HG03457 (cell line): ENCODE data around the gene MRPL41.
"Not testable (repeated sequence)": the region's sequence is repeated elsewhere in the genome, so short reads cannot be mapped to it uniquely, and the experiment has no call there.

ENCODE experiments used
- ATAC-seq: cut with Tn5 transposase; IDR thresholded peaks from one replicate; pipeline ENCODE4 v1.9.1; 2021; ENCODE audit warnings: moderate number of reproducible peaks; ENCODE audit not compliant: unreplicated experiment

Gene MRPL41

GRCh38 chr9:137581361-137582285 lies 29.9 kb downstream of the MRPL41 start:
- ATAC-seq, result no peak

GRCh38 chr9:137582286-137582860 lies 30.7 kb downstream of the MRPL41 start:
- no peak for ATAC-seq

- no peak for ATAC-seq
Measured at GRCh38 chr9:137583347-137583746, 31.7 kb downstream of the MRPL41 start.

- ATAC-seq, result no peak
Measured at GRCh38 chr9:137583957-137584356, 32.3 kb downstream of the MRPL41 start.

- ATAC-seq, result no peak
Measured at GRCh38 chr9:137586854-137587253, 35.2 kb downstream of the MRPL41 start.

- ATAC-seq, result no peak
Measured at GRCh38 chr9:137588311-137588710, 36.6 kb downstream of the MRPL41 start.

GRCh38 chr9:137588891-137589290 lies 37.2 kb downstream of the MRPL41 start:
- ATAC-seq, result no peak

GRCh38 chr9:137589441-137590122 lies 37.9 kb downstream of the MRPL41 start:
- ATAC-seq, result no peak

- ATAC-seq, result peak; percentile 5
Measured at GRCh38 chr9:137590123-137590468, 38.4 kb downstream of the MRPL41 start.

- peak; percentile 70 for ATAC-seq
Measured at GRCh38 chr9:137590469-137591383, 39.0 kb downstream of the MRPL41 start, which contains the start of gene ZMYND19. Gene ZMYND19, minus strand, starts transcription at chr9:137590512. Its CDS starts 249 bp downstream, at chr9:137590263.

GRCh38 chr9:137592767-137593166 lies 41.1 kb downstream of the MRPL41 start:
- ATAC-seq, result no peak

- ATAC-seq, result no peak
Measured at GRCh38 chr9:137593176-137593575, 41.5 kb downstream of the MRPL41 start.

GRCh38 chr9:137596577-137596976 lies 44.9 kb downstream of the MRPL41 start:
- ATAC-seq, result not testable (repeated sequence)

GRCh38 chr9:137598943-137599342 lies 47.3 kb downstream of the MRPL41 start:
- no peak for ATAC-seq
